K562 (cell line): Measurements from ENCODE around the gene SCUBE2. TPM values are rescaled to one million over a fixed set of nuclear protein-coding genes. Genes with fewer than 3 reads are reported as not detected.

Experiments
- CBX5 ChIP-seq: IDR thresholded peaks from 2 replicates; pipeline ENCODE4 v1.6.1; 2014; ENCODE audit warnings: low read depth, borderline replicate concordance
- EZH2 ChIP-seq: IDR thresholded peaks from 2 replicates; pipeline ENCODE4 v1.6.1; 2012; ENCODE audit warnings: low read depth, mild to moderate bottlenecking, inconsistent platforms, low read length, borderline replicate concordance
- KLF13 ChIP-seq: fragments of 450-650 bp; IDR thresholded peaks from 2 replicates; pipeline ENCODE4 v1.6.1; 2016; ENCODE audit warnings: missing genetic modification characterization, low read depth, mild to moderate bottlenecking, missing compliant biosample characterization, moderate library complexity, borderline replicate concordance
- MEF2A ChIP-seq: IDR thresholded peaks from 2 replicates; pipeline ENCODE4 v1.6.1; 2011; ENCODE audit warnings: low read depth, mild to moderate bottlenecking, low read length, moderate library complexity; ENCODE audit not compliant: control insufficient read depth
- NUFIP1 ChIP-seq: fragments of 450-650 bp; IDR thresholded peaks from 2 replicates; pipeline ENCODE4 v1.6.1; 2018; ENCODE audit not compliant: partially characterized antibody
- POLR2AphosphoS2 ChIP-seq: IDR thresholded peaks from 2 replicates; pipeline ENCODE4 v1.6.1; 2012; ENCODE audit warnings: low read length, improper control_type of control experiment
- PRPF4 ChIP-seq: fragments of 200-400 bp; formaldehyde crosslinking; IDR thresholded peaks from one replicate; pipeline ENCODE4 v1.6.1; 2017; ENCODE audit warnings: low read length, low read depth, mild to moderate bottlenecking; ENCODE audit not compliant: insufficient read depth, poor library complexity, severe bottlenecking
- TAF1 ChIP-seq: IDR thresholded peaks from 2 replicates; pipeline ENCODE4 v1.6.1; 2011; ENCODE audit warnings: mild to moderate bottlenecking, low read length, moderate library complexity; ENCODE audit not compliant: insufficient read depth, control insufficient read depth, severe bottlenecking; ENCODE audit errors: extremely low read depth
- TSC22D4 ChIP-seq: fragments of 450-650 bp; IDR thresholded peaks from 2 replicates; pipeline ENCODE4 v1.6.1; 2016; ENCODE audit warnings: missing genetic modification characterization, missing biosample characterization, control low read depth
- ZBTB11 ChIP-seq, 3 experiments: fragments of 200-800 bp in 1 of 3; fragments of 250-450 bp in 1 of 3; fragments of 450-650 bp in 1 of 3; sonication (Bioruptor Pico) in 1 of 3; sonication (Bioruptor generic) in 1 of 3; formaldehyde crosslinking in 1 of 3; IDR thresholded peaks; 2 replicates each; pipeline versions ENCODE4 v1.6.1 to v1.8.0; 2016 to 2022; ENCODE audit warnings: mild to moderate bottlenecking in 2 of 3, missing genetic modification characterization in 2 of 3, missing compliant biosample characterization in 1 of 3, moderate library complexity in 1 of 3
- ZBTB26 ChIP-seq: fragments of 450-650 bp; formaldehyde crosslinking; IDR thresholded peaks from 2 replicates; pipeline ENCODE4 v1.4.0; 2022; ENCODE audit warnings: missing genetic modification characterization
- ZNF408 ChIP-seq: fragments of 250-450 bp; sonication (Bioruptor Pico); IDR thresholded peaks from 2 replicates; pipeline ENCODE4 v1.4.0; 2020; ENCODE audit warnings: low read depth, mild to moderate bottlenecking, moderate library complexity
- ZNF511 ChIP-seq: sonication (generic); formaldehyde crosslinking; IDR thresholded peaks from 2 replicates; pipeline ENCODE4 v1.8.0; 2022; ENCODE audit warnings: mild to moderate bottlenecking, missing genetic modification reagents
- ZNF512 ChIP-seq: IDR thresholded peaks from 2 replicates; pipeline ENCODE4 v1.6.1; 2016; ENCODE audit warnings: missing genetic modification characterization, missing compliant biosample characterization
- polyA plus RNA-seq, 8 experiments: library from polyadenylated mRNA; depleted of rRNA in 4 of 8; stranded (reverse) in 5 of 8; unstranded in 3 of 8; fragments of >200 nt; fragmentation: Nextera tagmentation in 2 of 8; fragmentation: Illumina TruSeq in 1 of 8; extraction: Ambion mirVana in 2 of 8; extraction: Trizol in 1 of 8; gene quantifications; 2 replicates each; pipeline versions ENCODE4 v1.2.1 to v1.2.3, GENCODE V29; 2011 to 2014; ENCODE audit warnings: inconsistent platforms in 1 of 8, missing spikeins in 1 of 8
- total RNA-seq, 7 experiments: library from RNA; depleted of rRNA in 6 of 7; stranded (reverse); fragments of >200 nt in 6 of 7; fragmentation: Illumina TruSeq in 2 of 7; extraction: Trizol in 2 of 7; gene quantifications; 2 replicates each; pipeline versions ENCODE4 v1.2.1 to v1.2.3, GENCODE V29; 2011 to 2021; ENCODE audit warnings: low replicate concordance in 1 of 7

The SCUBE2 gene
- total and polyA plus RNA-seq, 9 of the 15 experiments (the other 6 are each of a cell fraction or from before 2014, with no cell fraction given), result 0.06 to 0.40 (median 0.07) TPM; not detected in 6

- TF ChIP-seq MEF2A (peak; percentile 77), ZBTB26 (CRISPR knock-in tag) (no peak), PRPF4 (no peak), NUFIP1 (no peak), CBX5 (no peak), EZH2 (no peak), ZNF512 (tag) (no peak), ZNF408 (CRISPR knock-in tag) (no peak), ZNF511 (no peak), ZBTB11 (CRISPR knock-in tag; IDR thresholded peaks at IDR 0.05) (no peak), TAF1 (no peak), POLR2AphosphoS2 (no peak), KLF13 (tag) (no peak), TSC22D4 (tag) (no peak)
Measured at GRCh38 chr11:9123595-9124304, 32.4 kb upstream of the SCUBE2 start (continued).
